MCF 10A (cell line): Measurements from ENCODE around the gene ABCB11. TPM values are rescaled to one million over a fixed set of nuclear protein-coding genes. Genes with fewer than 3 reads are reported as not detected.
"Not testable (repeated sequence)": the region's sequence is repeated elsewhere in the genome, so short reads cannot be mapped to it uniquely, and the experiment has no call there.

Experiments
- BruUV-seq: library from RNA; stranded (reverse); fragments of 400-500 nt; replicated peaks from 2 replicates; lab custom pipeline; 2021; lab: Mats Ljungman, UMichigan
- CTCF ChIA-PET: fragments of 300-600 bp; sonication (Branson Sonifier 250); formaldehyde crosslinking; extraction: SDS; loops from one replicate; lab custom pipeline; 2021; ENCODE audit warnings: antibody characterized with exemption, inconsistent platforms; lab: Yijun Ruan, JAX
- POLR2A ChIA-PET: fragments of 300-600, 350-650 bp; sonication (Branson Sonifier 250); formaldehyde crosslinking; extraction: SDS; loops from one replicate; lab custom pipeline; 2020; ENCODE audit warnings: antibody characterized with exemption, inconsistent platforms; lab: Yijun Ruan, JAX
- DNase-seq: peaks from one replicate; pipeline ENCODE4 v3.0.0-alpha.2; 2018; ENCODE audit not compliant: unreplicated experiment
- H3K27ac Mint-ChIP-seq: one replicate; pipeline ENCODE4 v1.8.0; 2022; ENCODE audit warnings: mild to moderate bottlenecking, low read depth, mixed read lengths; ENCODE audit not compliant: unreplicated experiment
- H3K27me3 Mint-ChIP-seq: one replicate; pipeline ENCODE4 v1.8.0; 2022; ENCODE audit warnings: mixed read lengths; ENCODE audit not compliant: insufficient read depth, unreplicated experiment
- H3K36me3 Mint-ChIP-seq: one replicate; pipeline ENCODE4 v1.8.0; 2022; ENCODE audit warnings: mild to moderate bottlenecking, moderate library complexity, mixed read lengths; ENCODE audit not compliant: insufficient read depth, unreplicated experiment
- H3K4me1 Mint-ChIP-seq: one replicate; pipeline ENCODE4 v1.8.0; 2022; ENCODE audit warnings: mixed read lengths; ENCODE audit not compliant: insufficient read depth, unreplicated experiment
- H3K4me3 Mint-ChIP-seq: one replicate; pipeline ENCODE4 v1.8.0; 2022; ENCODE audit warnings: mild to moderate bottlenecking, moderate library complexity, mixed read lengths; ENCODE audit not compliant: unreplicated experiment
- H3K9me3 Mint-ChIP-seq: one replicate; pipeline ENCODE4 v1.8.0; 2022; ENCODE audit warnings: mixed read lengths; ENCODE audit not compliant: unreplicated experiment
- intact Hi-C: fragments of 100-400 bp; cut with micrococcal nuclease; formaldehyde crosslinking; loops from 2 replicates; pipeline ENCODE4 v1.14.1; 2022
- total RNA-seq: library from RNA; stranded (reverse); gene quantifications from 2 replicates; pipeline ENCODE4 v1.2.3, GENCODE V29; 2022
- TF ChIP-seq, protein P1 (sequence below): fragments of 200-600 bp; IDR thresholded peaks from one replicate; pipeline ENCODE4 v1.8.0; 2022; ENCODE audit warnings: antibody characterized with exemption, mild to moderate bottlenecking; ENCODE audit not compliant: unreplicated experiment

Gene ABCB11
- total RNA-seq, 1 experiment from 2014 or later: not detected

- CTCF ChIA-PET: interaction anchor here (0.9 kb wide), 1 partner anchor 30 kb away, joined by 3 read pairs; no protein-coding TSS in a partner anchor
- peaks cover 34% of the 10 kb centered on the region for H3K27me3 Mint-ChIP-seq
- POLR2A ChIA-PET: interaction anchor here (0.7 kb wide), 1 partner anchor 433 kb away, joined by 3 read pairs; no protein-coding TSS in a partner anchor
- no peaks in the 10 kb centered on the region for H3K36me3 Mint-ChIP-seq
- intact Hi-C loops: no loop called here
- BruUV-seq: no TSS peak
- TF ChIP-seq, protein P1, sequence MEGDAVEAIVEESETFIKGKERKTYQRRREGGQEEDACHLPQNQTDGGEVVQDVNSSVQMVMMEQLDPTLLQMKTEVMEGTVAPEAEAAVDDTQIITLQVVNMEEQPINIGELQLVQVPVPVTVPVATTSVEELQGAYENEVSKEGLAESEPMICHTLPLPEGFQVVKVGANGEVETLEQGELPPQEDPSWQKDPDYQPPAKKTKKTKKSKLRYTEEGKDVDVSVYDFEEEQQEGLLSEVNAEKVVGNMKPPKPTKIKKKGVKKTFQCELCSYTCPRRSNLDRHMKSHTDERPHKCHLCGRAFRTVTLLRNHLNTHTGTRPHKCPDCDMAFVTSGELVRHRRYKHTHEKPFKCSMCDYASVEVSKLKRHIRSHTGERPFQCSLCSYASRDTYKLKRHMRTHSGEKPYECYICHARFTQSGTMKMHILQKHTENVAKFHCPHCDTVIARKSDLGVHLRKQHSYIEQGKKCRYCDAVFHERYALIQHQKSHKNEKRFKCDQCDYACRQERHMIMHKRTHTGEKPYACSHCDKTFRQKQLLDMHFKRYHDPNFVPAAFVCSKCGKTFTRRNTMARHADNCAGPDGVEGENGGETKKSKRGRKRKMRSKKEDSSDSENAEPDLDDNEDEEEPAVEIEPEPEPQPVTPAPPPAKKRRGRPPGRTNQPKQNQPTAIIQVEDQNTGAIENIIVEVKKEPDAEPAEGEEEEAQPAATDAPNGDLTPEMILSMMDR: no peak
- no peak overlapping the region for H3K27ac Mint-ChIP-seq
- H3K9me3 Mint-ChIP-seq: no peaks in the 10 kb centered on the region
- H3K4me3 Mint-ChIP-seq: no peak overlapping the region
- no peak for DNase-seq
- peaks cover 5% of the 10 kb centered on the region for H3K4me1 Mint-ChIP-seq
Observed at GRCh38 chr2:168892327-168892726, 138.8 kb downstream of the ABCB11 start.

- TF ChIP-seq, protein P1: no peak
- ChIA-PET CTCF (interaction anchor here (0.6 to 1.2 kb wide), 2 partner anchors 15 to 242 kb away, joined by 3 read pairs; no protein-coding TSS in a partner anchor), POLR2A (interaction anchor here (0.6 kb wide), 1 partner anchor 106 kb away, joined by 3 read pairs; no protein-coding TSS in a partner anchor)
- intact Hi-C loops: no loop called here
- Mint-ChIP-seq H3K27me3 (peaks cover 34% of the 10 kb centered on the region), H3K27ac (peak within 1 kb of the TSS; percentile 52), H3K4me3 (peak within 1 kb of the TSS; percentile 89), H3K9me3 (no peaks in the 10 kb centered on the region), H3K4me1 (peaks cover 11% of the 10 kb centered on the region), H3K36me3 (peaks cover 7% of the 10 kb centered on the region)
- BruUV-seq: TSS peak; percentile 46
- peak; percentile 95 for DNase-seq
Observed at GRCh38 chr2:168890006-168890782, 140.9 kb downstream of the ABCB11 start, which contains the start of gene SPC25. TSS of gene SPC25 (minus strand) at chr2:168890430. CDS start at chr2:168889519, 911 bp downstream.

DNA sequence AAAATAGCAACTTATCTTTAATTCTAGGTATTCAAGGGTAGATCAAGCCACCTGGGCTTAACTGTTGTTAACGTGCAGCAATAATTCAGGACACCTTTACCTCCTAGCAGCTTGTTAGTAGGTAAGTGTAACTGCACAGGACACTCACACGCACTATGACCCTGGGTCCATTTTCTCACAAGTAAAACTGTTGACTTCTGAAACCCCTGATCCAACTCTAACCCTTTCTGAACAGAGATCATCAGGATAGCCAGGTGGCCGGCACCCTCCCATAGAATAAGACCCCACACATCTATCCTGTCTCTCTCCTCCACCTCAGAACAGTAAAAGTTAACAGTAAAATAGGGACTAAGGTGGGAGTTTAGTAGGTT lies 141.5 kb downstream of the ABCB11 start:
- Mint-ChIP-seq H3K4me1 (peaks cover 13% of the 10 kb centered on the region), H3K27me3 (peaks cover 33% of the 10 kb centered on the region), H3K9me3 (no peaks in the 10 kb centered on the region), H3K36me3 (peaks cover 11% of the 10 kb centered on the region), H3K4me3 (peak overlapping the region; percentile 89), H3K27ac (no peak overlapping the region)
- BruUV-seq: no TSS peak
- DNase-seq: no peak
- ChIA-PET CTCF (interaction anchor here (1.2 kb wide), 1 partner anchor 15 kb away, joined by 3 read pairs; no protein-coding TSS in a partner anchor), POLR2A (no interaction called here)
- intact Hi-C loops: no loop called here
- TF ChIP-seq, protein P1: no peak

GRCh38 chr2:168884975-168885374 lies 146.1 kb downstream of the ABCB11 start:
- Mint-ChIP-seq H3K27me3 (no peaks in the 10 kb centered on the region), H3K36me3 (peaks cover 11% of the 10 kb centered on the region), H3K4me3 (no peak overlapping the region), H3K4me1 (peaks cover 8% of the 10 kb centered on the region), H3K27ac (no peak overlapping the region), H3K9me3 (no peaks in the 10 kb centered on the region)
- BruUV-seq: no TSS peak
- CTCF ChIA-PET: no interaction called here
- TF ChIP-seq, protein P1: no peak
- DNase-seq: peak; percentile 3
- intact Hi-C loops: no loop called here
- POLR2A ChIA-PET: no interaction called here

GRCh38 chr2:168882163-168882562 lies 149.0 kb downstream of the ABCB11 start:
- Mint-ChIP-seq H3K36me3 (peaks cover 11% of the 10 kb centered on the region), H3K4me1 (peaks cover 10% of the 10 kb centered on the region)
- DNase-seq, intact Hi-C loops, H3K9me3 Mint-ChIP-seq, H3K27me3 Mint-ChIP-seq, H3K27ac Mint-ChIP-seq, CTCF ChIA-PET, H3K4me3 Mint-ChIP-seq, BruUV-seq: not testable (repeated sequence)
- POLR2A ChIA-PET: interaction anchor here (0.7 kb wide), 1 partner anchor 12 kb away, joined by 3 read pairs; no protein-coding TSS in a partner anchor
